CD14-positive monocyte (primary cell): ENCODE data around the gene ZBTB1. TPM values are rescaled to one million over a fixed set of nuclear protein-coding genes. Genes with fewer than 3 reads are reported as not detected.

Source experiments
- DNase-seq, 3 donors: peaks; one replicate each; pipeline ENCODE4 v3.0.0-alpha.2; 2011 to 2022
- H2AFZ ChIP-seq: 2 replicates; pipeline ENCODE4 v1.6.0; 2012; ENCODE audit warnings: mild to moderate bottlenecking, low read depth, low read length, inconsistent platforms; ENCODE audit not compliant: insufficient read depth, poor library complexity, severe bottlenecking
- H3K27ac ChIP-seq, 2 donors: 1 replicate in 1 of 2; 2 replicates in 1 of 2; pipeline ENCODE4 v1.5.1; 2012 to 2013; ENCODE audit warnings: low read length in 2 of 2, control low read depth in 1 of 2, inconsistent platforms in 1 of 2, low read depth in 1 of 2, mild to moderate bottlenecking in 1 of 2
- H3K27me3 ChIP-seq, 2 donors: one replicate each; pipeline versions ENCODE4 v1.6.0 to v1.6.1; 2011 to 2013; ENCODE audit warnings: low read length in 2 of 2; ENCODE audit not compliant: control insufficient read depth in 2 of 2, insufficient read depth in 2 of 2
- H3K36me3 ChIP-seq, 2 donors: replicated peaks in 1 of 2; 1 replicate in 1 of 2; 2 replicates in 1 of 2; pipeline versions ENCODE4 v1.5.1 to v1.6.1; 2012 to 2013; ENCODE audit warnings: low read length in 2 of 2, control low read depth in 1 of 2, inconsistent platforms in 1 of 2, mild to moderate bottlenecking in 1 of 2; ENCODE audit not compliant: insufficient read depth in 2 of 2, control insufficient read depth in 1 of 2
- H3K4me1 ChIP-seq, 2 donors: 1 replicate in 1 of 2; 2 replicates in 1 of 2; pipeline versions ENCODE4 v1.5.1 to v1.6.1; 2012 to 2013; ENCODE audit warnings: low read length in 2 of 2, control low read depth in 1 of 2, inconsistent platforms in 1 of 2, mild to moderate bottlenecking in 1 of 2, moderate library complexity in 1 of 2; ENCODE audit not compliant: insufficient read depth in 2 of 2, control insufficient read depth in 1 of 2
- H3K4me2 ChIP-seq: replicated peaks from 2 replicates; pipeline ENCODE3; 2012; ENCODE audit warnings: low read length, moderate library complexity, mild to moderate bottlenecking; ENCODE audit not compliant: poor library complexity, severe bottlenecking; ENCODE audit errors: extremely low read depth
- H3K4me3 ChIP-seq, 3 experiments: fragments of 200-600 bp in 1 of 3; sonication (generic) in 1 of 3; replicated peaks in 1 of 3; 1 replicate in 2 of 3; 2 replicates in 1 of 3; pipeline ENCODE4 v1.5.1; 2011 to 2013; ENCODE audit warnings: low read length in 3 of 3, mild to moderate bottlenecking in 3 of 3, control low read depth in 2 of 3, low read depth in 2 of 3, inconsistent platforms in 1 of 3, moderate library complexity in 1 of 3
- H3K79me2 ChIP-seq: 2 replicates; pipeline ENCODE4 v1.6.0; 2012; ENCODE audit warnings: mild to moderate bottlenecking, control low read depth, inconsistent platforms, low read length, moderate library complexity; ENCODE audit not compliant: insufficient read depth
- H3K9ac ChIP-seq: 2 replicates; pipeline ENCODE4 v1.6.0; 2017; ENCODE audit warnings: low read length, mild to moderate bottlenecking; ENCODE audit not compliant: insufficient read depth, poor library complexity, severe bottlenecking
- H3K9me3 ChIP-seq, 2 donors: replicated peaks in 1 of 2; 1 replicate in 1 of 2; 2 replicates in 1 of 2; pipeline versions ENCODE4 v1.5.1 to v1.6.1; 2012 to 2013; ENCODE audit warnings: low read length in 2 of 2, control low read depth in 1 of 2; ENCODE audit not compliant: control insufficient read depth in 1 of 2, insufficient read depth in 1 of 2
- H4K20me1 ChIP-seq: 2 replicates; pipeline ENCODE4 v1.6.0; 2012; ENCODE audit warnings: mild to moderate bottlenecking, low read length, control low read depth, moderate library complexity; ENCODE audit not compliant: insufficient read depth
- H3K27ac Mint-ChIP-seq, 7 donors: one replicate each; pipeline ENCODE4 v1.8.0; 2020; ENCODE audit warnings: mild to moderate bottlenecking in 7 of 7, mixed read lengths in 7 of 7, moderate library complexity in 6 of 7, inconsistent platforms in 2 of 7
- H3K27me3 Mint-ChIP-seq, 3 donors: one replicate each; pipeline ENCODE4 v1.8.0; 2021 to 2022; ENCODE audit warnings: low read depth in 3 of 3, mild to moderate bottlenecking in 3 of 3, mixed read lengths in 3 of 3, moderate library complexity in 3 of 3, inconsistent platforms in 1 of 3
- H3K36me3 Mint-ChIP-seq, 2 donors: one replicate each; pipeline ENCODE4 v1.8.0; 2020; ENCODE audit warnings: mixed read lengths in 2 of 2, inconsistent platforms in 1 of 2, mild to moderate bottlenecking in 1 of 2
- H3K4me1 Mint-ChIP-seq: one replicate; pipeline ENCODE4 v1.8.0; 2020; ENCODE audit warnings: mild to moderate bottlenecking, mixed read lengths
- H3K4me3 Mint-ChIP-seq, 2 donors: one replicate each; pipeline ENCODE4 v1.8.0; 2020; ENCODE audit warnings: mild to moderate bottlenecking in 2 of 2, mixed read lengths in 2 of 2, moderate library complexity in 1 of 2
- H3K9me3 Mint-ChIP-seq, 7 donors: one replicate each; pipeline ENCODE4 v1.8.0; 2020 to 2022; ENCODE audit warnings: mixed read lengths in 7 of 7, mild to moderate bottlenecking in 6 of 7, moderate library complexity in 6 of 7, inconsistent platforms in 2 of 7
- WGBS: methylation state at CpG from one replicate; pipeline ENCODE4 v1.1.5; 2013; ENCODE audit warnings: missing lambda C conversion rate; ENCODE audit not compliant: insufficient coverage; 5-methylcytosine and 5-hydroxymethylcytosine counted together
- intact Hi-C, 2 donors: fragments of 100-400 bp; cut with micrococcal nuclease; formaldehyde crosslinking; loops; one replicate each; pipeline versions ENCODE4 v1.15.0 to v1.15.1; 2023
- polyA plus RNA-seq, 3 donors: library from polyadenylated mRNA; depleted of rRNA in 1 of 3; unstranded in 2 of 3; stranded (reverse) in 1 of 3; fragments of 300-500 nt in 2 of 3; fragments of >200 nt in 1 of 3; fragmentation: Illumina TruSeq in 2 of 3; gene quantifications; 1 replicate in 2 of 3; 2 replicates in 1 of 3; pipeline ENCODE4 v1.2.3, GENCODE V29; 2012 to 2021
- TF ChIP-seq, protein P1 (sequence below): fragments of 200-600 bp; IDR thresholded peaks from one replicate; pipeline ENCODE4 v1.8.0; 2022; ENCODE audit warnings: antibody characterized with exemption, mild to moderate bottlenecking

ZBTB1 gene
- polyA plus RNA-seq, 3 donors, result 27.7 to 45.4 (median 33.4) TPM

DNA sequence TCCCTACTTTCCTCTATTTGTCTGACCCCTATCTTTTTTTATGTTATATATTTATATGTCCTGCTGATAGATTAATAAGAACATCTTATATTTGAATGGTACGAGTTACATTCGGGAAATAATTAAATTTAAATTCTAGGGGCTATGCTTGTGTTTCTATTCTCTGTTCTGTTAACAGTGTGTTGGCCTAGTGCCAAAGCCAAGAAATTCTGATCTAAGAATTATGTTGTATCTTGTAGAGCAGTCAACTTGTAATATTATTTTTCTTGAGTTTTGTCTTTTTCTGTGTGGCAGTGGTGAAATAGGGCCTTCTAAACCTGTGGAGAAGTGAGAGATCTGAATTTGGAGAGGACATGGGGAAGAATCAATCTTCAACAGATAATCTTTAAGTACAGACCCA is 27.0 kb downstream of the ZBTB1 start:
- intact Hi-C loops, result no loop called here
- no peak overlapping the region for H3K27ac Mint-ChIP-seq
- no peak overlapping the region for H3K9ac ChIP-seq
- H3K27ac ChIP-seq, result no peak overlapping the region
- H3K4me2 ChIP-seq, result no peak overlapping the region
- no peak overlapping the region for H2AFZ ChIP-seq
- TF ChIP-seq, protein P1, sequence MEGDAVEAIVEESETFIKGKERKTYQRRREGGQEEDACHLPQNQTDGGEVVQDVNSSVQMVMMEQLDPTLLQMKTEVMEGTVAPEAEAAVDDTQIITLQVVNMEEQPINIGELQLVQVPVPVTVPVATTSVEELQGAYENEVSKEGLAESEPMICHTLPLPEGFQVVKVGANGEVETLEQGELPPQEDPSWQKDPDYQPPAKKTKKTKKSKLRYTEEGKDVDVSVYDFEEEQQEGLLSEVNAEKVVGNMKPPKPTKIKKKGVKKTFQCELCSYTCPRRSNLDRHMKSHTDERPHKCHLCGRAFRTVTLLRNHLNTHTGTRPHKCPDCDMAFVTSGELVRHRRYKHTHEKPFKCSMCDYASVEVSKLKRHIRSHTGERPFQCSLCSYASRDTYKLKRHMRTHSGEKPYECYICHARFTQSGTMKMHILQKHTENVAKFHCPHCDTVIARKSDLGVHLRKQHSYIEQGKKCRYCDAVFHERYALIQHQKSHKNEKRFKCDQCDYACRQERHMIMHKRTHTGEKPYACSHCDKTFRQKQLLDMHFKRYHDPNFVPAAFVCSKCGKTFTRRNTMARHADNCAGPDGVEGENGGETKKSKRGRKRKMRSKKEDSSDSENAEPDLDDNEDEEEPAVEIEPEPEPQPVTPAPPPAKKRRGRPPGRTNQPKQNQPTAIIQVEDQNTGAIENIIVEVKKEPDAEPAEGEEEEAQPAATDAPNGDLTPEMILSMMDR, result no peak
- H3K4me3 Mint-ChIP-seq, result no peak overlapping the region
- H3K4me1 Mint-ChIP-seq, result no peaks in the 10 kb centered on the region
- peaks cover 19% of the 10 kb centered on the region for H4K20me1 ChIP-seq
- H3K4me3 ChIP-seq, result no peak overlapping the region
- peaks cover 4 to 15% of the 10 kb centered on the region in 2 donors for H3K36me3 Mint-ChIP-seq
- peaks cover 0 to 5% (median 4%) of the 10 kb centered on the region in 7 donors for H3K9me3 Mint-ChIP-seq
- DNase-seq, result no peak
- H3K9me3 ChIP-seq, result no peaks in the 10 kb centered on the region
- H3K79me2 ChIP-seq, result no peaks in the 10 kb centered on the region
- H3K4me1 ChIP-seq, result no peaks in the 10 kb centered on the region
- H3K27me3 Mint-ChIP-seq, result peaks cover 0 to 6% (median 0%) of the 10 kb centered on the region in 3 donors
- WGBS, result 100% methylated on average over 2 of the region's 2 CpGs
- H3K36me3 ChIP-seq, result peaks cover 0 to 4% of the 10 kb centered on the region in 2 donors
- no peaks in the 10 kb centered on the region for H3K27me3 ChIP-seq

DNA sequence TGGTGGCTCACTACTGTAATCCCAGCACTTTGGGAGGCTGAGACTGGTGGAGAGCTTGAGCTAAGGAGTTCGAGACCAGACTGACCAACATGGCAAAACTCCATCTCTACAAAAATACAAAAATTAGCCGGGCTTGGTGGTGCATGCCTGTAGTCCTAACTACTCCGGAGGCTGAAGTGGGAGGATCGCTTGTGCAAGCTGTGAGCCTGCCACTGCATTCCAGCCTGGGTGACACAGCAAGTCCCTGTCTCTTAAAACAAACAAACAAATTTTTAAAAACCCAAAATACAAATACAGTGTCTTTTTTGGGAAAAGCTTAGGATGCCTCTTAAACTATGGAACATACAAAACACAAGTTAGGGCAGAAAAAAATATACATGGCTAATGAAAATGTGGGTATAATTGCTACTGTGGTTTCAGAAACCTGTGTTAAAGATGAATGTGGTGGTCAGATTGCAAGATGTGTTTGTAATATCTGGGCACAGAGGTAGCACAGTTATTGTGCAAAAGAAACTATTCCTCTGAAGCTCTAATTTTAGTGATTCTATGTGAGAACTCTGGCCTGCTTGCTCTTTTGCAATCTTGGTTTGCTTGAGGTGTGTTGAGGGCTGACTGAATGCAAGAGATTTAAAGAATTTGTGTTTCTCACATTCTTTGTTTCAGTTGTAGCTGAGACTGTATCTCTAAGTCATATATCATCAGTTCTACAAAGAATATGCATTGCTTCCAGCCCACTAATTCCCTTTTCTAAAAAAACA is 32.1 kb downstream of the ZBTB1 start:
- peaks cover 15 to 25% (median 20%) of the 10 kb centered on the region in 7 donors for H3K9me3 Mint-ChIP-seq
- Histone ChIP-seq H3K9ac (no peak overlapping the region), H3K36me3 (no peaks in the 10 kb centered on the region), H3K27ac (no peak overlapping the region), H3K27me3 (peaks cover 10 to 20% of the 10 kb centered on the region in 2 donors), H3K4me3 (no peak overlapping the region), H4K20me1 (no peaks in the 10 kb centered on the region), H3K9me3 (peaks cover 10% of the 10 kb centered on the region in 2 donors), H3K79me2 (no peaks in the 10 kb centered on the region), H3K4me1 (peaks cover 19 to 24% of the 10 kb centered on the region in 2 donors), H3K4me2 (no peak overlapping the region), H2AFZ (no peak overlapping the region)
- 97% methylated on average over 4 of the region's 4 CpGs for WGBS
- no peak for DNase-seq
- peaks cover 23% of the 10 kb centered on the region for H3K4me1 Mint-ChIP-seq
- peaks cover 9 to 12% of the 10 kb centered on the region in 2 donors for H3K36me3 Mint-ChIP-seq
- intact Hi-C loops, result no loop called here
- no peak overlapping the region for H3K27ac Mint-ChIP-seq
- H3K4me3 Mint-ChIP-seq, result no peak overlapping the region
- TF ChIP-seq, protein P1, result no peak
- H3K27me3 Mint-ChIP-seq, result peaks cover 25 to 34% (median 30%) of the 10 kb centered on the region in 3 donors
